Measurements from ENCODE around the gene NAB1.

NAB1 gene

DNA sequence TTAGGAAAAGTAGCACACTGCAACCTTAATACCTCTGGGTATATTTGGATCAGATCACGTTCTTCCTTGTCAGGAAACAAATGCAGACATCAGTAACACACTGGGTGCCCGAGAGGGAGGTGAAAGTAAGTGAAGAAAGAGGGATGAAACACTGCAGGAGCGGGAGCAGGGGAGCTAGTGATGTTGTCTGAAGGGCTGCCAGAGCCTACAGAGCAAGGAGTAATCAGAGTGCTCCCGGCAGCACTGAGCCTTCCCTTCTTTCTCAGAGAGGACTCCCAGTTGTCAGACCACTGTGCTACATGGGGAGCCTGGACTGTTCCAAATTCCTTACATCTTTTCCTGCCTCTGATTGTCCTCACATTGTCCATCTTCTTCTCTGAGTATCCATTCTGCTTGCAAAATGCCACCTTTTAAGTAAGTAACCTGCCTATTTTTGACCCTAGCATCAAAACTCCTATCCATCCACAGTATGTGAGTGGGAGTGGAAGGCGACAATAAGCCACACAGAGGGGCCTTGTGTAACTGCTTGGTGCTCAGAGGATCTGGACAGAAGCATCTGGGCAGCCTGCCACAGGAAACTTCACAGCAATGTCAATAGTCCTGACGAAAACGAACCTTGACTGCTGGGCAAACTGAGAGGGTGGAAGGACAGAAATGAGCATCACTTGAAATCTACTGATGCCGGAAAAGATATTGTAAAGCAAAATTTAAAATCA, 10.8 kb upstream of the NAB1 start:
- FAIRE-seq = no peak

DNA sequence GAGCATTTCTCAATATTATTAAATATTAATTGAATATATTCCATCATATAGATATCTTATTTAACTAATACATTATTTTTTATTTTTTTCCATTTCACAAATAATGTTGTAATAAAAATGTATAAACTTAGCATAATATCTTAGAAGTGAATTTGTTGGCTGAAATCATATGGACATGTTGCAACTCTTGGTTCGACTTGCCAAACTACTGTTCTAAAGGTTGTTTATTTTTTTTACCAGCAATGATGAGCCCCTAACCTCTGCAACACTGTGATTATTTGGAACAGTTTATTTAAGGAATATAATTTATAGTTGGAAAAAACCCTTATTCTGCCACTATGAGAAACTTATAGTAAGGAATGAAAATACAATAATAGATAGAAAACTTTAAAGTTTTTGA, 8.8 kb upstream of the NAB1 start:
- FAIRE-seq = peak; percentile 82

DNA sequence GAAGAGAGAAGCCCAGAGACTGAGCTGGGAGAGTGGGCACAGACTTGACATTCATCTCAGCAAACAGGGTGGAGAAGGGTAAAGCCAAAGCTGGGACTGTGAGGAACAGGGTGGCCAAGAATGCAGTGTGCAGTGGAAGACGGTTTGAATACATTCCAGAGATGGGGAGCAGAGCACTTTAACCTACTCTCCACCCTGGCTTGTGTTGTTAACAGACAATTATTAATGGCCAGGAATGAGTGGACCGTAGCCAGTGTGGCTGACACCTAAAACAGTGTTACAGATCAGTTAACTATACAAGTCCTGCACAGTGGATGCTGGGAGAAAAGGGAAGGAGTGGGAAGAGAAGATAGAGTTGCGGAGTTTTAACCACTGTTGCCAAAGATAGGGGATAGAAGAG, 7.4 kb upstream of the NAB1 start:
- no peak for FAIRE-seq

DNA sequence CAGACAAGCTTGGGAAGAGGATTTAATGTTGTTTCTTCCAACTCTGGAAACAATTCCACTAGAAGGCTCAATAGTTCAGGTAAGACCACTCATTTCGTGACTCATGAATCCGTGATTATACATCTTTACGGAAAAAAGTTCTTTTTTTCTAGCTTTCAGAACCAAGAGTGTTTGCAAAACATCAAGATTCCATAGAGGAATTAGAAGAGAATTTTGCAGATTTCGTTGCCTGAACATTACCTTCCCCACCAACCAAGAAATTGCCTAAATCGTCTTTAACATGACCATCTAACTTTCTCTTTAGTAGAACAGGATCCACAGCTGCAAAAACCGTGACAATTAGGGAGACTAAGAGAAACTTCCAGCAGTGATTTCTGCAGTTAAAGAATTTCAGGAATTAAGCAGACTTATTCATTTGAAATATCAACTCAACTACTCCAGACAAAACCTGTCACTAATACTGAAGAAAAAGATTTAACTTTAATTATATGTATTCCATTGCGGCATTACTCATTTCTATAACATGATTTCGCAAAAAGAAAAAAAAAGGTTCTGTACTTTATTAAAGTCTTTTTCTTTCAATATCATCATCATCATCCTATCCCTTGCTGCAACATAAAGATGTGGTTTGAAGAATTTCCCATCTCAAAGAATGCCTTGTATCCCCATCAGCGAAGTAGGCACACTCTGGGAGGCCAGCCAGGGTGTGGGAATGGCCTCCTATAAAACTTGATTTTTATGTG, 1.9 kb upstream of the NAB1 start:
- peak; percentile 46 for FAIRE-seq

DNA sequence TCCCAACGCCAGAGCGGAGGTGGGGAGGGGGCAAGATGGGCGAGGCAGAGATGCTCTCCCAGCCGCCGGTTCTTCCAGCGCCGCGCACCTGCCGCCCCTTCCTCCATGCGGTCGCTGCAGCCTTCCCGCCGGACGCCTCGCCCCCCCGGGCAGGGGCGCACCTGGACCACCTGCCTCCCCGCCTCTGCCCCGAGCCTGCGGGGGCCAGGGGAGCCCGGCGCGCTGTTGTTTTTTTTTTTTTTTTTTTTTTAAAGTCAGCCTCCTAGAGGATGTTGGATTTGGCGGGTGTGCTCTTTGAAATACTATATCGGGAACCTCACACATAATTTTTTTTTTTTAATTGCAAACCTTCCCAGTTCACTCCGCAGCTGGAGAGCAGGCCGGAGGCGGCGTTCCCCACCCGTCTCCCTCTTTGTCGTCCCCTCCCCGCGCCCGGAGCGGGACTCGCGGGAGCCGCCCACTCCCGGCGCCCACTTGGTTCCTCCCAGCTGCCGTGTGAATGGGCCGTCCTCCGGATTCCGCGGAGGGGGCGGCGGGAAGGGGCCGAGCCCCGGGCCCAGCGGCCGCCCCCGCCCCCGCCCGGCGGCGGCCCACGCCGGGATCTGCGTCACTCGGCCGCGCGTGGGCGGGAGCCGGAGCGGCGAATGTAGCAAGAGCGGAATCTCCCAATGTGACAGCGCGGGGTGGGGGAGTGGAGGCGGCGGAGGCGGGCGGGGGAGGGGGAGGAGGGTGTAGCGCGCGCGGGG, 421 bp upstream of the NAB1 start:
- no peak for FAIRE-seq

DNA sequence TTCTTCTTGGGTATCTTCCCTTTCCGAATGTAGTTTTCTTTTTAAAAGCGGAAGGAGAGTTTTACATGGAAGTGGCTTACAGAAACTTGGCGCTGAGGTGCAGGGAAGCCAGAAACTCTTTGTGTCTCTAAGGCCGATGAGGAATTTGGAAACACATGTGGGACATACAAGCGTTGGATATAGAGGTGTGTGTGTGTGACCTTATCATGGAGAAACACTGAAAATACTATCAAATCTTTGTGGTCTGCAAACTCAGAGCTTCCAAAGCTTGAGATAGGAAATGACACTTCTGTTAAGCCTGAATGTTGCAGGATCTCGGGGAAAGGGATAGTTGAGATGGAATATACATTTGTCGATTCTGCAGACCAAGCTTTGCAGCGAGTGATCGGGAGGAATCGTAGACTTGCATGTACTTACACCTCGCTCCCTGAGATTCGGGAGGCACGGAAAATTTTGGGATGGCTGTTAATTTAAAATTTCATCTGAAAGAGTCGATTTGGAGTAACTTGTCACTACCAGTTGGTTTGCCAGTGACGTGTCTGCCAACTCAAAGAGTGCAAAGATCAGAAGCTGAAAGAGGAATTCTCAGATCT, 1.0 kb downstream of the NAB1 start:
- no peak for FAIRE-seq

DNA sequence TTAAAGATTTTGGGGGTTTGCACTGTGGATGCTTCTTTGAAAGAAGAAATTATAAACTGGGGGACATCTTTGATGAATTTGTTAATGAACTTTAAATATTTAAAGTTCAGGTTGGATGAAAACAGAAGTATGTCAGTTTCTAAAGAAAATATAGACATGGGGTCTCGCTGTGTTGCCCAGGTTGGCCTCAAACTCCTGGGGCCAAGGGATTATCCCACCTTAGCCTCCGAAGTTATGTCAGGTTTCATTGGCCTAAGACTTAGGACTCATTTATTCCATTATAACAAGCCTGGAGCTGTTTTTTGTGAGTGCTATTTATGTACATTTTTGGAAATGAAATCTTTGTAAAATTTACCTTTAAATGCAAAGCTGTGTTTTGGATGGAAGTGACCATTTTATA, 2.5 kb downstream of the NAB1 start:
- FAIRE-seq = no peak

DNA sequence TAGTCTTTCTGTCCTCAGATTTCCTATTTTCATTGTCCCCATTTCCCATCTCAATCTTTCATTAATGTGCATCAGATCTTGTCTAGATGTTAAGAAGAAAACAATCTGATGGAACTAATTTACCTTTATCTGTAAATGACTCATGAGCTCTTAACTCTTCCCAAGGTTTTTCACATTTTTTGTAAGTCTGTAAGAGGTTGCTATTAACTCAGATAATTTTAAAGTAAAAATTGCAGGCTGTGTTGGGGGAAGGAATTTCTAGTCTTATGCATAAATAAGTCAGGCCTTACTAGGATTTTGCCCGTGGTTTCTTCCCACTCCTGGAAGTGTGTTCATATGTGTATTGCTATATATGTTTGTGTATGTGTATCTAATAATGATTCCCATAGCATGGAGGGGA, 4.3 kb downstream of the NAB1 start:
- FAIRE-seq = no peak

DNA sequence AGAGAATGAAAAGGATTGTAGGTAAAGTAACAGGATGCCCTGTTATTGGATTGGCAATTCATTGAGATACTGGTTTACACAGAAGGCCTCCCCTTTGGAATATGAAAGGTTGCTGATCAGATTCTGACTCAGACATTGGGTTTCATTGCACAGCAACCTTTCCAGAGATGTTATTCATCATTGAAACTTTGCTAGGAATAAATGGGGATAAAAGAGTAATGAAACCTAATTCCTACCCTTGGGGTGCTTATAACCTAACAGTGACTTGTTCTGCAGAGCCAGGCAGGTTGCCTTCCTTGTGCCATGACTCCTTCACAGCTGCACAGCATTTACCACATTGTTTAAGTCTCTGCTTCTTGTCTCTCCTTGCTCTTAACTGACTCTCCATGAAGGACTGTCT, 5.0 kb downstream of the NAB1 start:
- no peak for FAIRE-seq

DNA sequence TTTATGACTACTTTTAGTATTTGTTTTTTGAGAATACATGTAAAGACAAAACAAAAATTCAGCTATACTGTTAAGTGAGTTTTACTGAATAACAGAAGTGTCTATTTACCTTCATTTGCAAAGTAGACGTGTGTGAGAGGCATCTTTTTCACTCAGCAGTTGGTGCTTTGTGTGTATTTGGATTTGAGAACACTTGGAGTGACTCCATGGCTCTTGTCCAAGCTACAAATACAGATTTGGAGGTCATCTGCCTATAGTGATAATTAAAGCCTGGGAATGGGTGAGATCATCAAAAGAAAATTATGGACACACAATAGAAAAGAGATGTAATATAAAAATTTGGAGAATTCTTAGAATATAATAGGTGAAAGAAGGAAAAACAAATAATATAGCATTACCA, 6.2 kb downstream of the NAB1 start:
- FAIRE-seq = no peak

DNA sequence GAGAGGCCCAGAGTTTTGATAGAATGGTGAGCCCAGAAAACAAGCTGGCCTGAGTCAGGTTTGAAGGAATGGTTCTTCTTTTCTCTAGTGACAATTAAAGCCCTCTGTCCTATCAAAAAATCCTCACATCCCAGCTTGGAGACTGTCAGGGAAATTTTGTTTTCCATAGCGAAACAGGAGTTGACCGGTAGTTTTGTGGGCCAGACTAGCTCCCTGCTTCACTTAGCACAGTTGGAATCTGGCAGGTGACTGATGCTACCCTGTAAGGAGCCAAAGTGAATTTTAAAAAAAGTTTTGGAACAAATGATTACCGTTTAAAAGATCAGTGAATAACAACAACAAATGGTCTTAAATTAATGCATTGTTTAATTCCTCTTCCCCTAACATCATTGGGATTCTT, 6.7 kb downstream of the NAB1 start:
- no peak for FAIRE-seq

DNA sequence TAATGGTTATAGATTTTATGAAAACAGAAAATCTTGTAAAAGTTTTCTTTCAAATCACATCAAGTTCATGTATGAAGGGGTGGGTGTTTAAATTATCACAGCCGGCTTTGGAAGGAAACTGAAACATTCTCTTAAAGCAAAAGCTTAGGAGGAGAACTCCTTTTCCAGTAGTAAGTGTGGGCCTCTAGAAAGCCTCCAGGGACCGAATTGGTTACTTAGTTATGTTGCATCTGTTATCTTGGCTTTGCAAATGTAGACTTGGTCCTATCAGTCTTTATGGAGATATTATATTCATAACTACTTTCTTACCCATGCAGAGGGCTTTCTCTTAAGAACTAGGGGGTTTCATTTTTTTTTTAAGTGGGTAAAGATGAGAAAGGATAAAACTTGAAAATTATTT, 7.4 kb downstream of the NAB1 start:
- no peak for FAIRE-seq

DNA sequence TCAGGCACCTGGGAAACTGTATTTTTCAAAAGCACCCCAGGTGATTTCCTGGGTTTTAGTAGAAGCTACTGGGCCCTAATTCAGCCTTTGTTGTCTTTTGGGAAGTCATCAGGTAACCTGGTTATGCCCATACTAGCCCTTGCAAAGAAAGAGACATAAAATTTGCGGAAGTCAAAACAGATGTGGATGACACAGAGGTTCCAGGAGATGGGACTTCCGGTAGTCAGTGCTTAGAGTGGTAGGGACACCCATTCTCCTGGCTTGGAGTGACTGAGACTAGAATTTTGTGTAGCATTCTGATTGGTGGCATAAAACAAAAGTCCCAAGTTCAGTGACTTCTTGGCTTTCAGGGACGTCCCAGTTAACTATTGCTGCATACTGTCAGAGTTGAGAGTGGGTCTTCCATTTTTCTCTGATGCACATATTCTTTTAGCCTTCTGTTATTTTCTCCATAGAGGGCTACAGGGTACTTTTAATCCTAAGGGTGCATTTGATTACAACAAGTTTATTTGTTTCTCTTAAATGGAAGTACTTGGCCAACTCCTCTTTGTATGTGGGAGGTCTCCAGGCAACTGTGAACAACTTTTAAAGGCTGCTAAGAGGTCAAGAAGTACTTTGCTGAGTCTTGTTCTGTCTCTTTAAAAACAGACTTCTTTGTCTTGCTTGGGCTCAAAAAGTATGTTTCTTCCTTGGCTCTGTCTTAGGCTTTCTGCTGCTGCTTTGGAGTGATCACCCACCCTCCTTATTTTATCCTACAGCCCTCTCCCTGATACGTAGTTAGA, 8.8 kb downstream of the NAB1 start:
- FAIRE-seq = peak; percentile 60

DNA sequence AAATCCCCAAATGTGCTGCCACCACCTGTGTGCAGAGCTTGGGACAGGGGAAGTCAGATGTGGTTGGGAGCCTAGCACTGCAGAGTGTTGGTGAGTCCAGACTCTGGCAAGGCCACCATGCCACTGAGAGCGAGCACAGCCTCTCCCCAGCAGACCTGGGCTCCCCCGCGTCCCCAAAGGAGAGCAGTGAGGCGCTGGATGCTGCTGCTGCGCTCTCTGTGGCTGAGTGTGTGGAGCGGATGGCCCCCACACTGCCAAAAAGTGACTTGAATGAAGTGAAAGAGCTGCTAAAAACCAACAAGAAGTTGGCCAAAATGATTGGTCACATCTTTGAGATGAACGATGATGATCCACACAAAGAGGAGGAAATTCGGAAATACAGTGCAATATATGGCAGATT, 10.7 kb downstream of the NAB1 start:
- no peak for FAIRE-seq

DNA sequence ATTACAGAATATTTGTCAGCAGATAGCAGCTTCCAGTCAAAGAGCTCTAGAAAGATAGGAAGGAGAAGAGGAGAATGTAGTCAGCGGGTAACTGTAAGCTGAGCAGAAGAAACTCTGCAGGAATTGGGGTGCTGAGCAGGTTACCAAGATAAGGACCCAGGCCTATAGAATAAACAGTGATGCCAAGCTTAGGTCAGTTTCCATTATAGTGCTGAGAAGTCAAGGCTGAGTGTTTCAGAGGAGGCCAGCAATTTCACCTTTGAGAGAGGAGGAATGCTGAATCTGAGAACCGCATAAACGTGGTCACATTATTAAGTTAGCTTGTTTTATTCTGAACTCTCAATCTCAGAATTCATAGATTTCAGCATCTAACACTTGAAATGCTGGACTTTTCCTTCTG, 13.9 kb downstream of the NAB1 start:
- FAIRE-seq = no peak

DNA sequence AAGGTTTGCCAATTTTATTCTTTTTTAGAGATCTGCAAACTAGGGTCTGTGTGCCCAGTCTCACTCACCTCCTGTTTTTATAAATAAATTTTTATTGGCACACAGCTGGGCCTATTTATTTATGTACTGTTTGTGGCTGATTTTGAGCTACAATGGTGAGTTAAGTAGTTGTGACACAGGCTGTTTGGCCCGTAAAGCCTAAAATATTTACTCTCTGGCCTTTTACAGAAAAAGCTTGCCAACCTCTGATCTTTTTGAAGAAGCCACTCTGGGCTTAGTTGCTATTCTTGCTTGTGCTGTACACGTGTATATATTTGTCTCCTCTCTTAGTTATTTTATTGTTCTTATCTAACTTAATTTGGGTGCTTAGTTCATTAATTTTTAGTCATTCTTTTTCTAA, 14.5 kb downstream of the NAB1 start:
- no peak for FAIRE-seq

DNA sequence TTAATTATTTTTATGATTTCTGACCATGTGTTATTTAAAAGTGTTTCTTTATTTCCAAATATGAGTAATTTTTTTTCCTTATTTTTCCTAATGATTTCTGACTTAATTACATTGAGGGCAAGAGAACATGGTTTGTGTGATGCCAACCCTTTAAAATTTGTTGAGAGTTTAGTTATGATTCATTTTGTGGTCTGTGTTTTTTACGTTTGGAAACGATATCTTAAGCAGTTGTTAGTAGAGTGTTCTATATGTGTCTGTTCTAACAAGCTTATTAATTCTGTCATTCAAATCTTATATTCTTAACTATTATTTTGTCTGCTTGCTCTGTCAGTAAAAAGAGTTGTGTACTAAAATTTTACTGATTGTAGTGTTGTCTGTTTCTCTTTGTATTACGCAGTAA, 15.0 kb downstream of the NAB1 start:
- peak; percentile 91 for FAIRE-seq

DNA sequence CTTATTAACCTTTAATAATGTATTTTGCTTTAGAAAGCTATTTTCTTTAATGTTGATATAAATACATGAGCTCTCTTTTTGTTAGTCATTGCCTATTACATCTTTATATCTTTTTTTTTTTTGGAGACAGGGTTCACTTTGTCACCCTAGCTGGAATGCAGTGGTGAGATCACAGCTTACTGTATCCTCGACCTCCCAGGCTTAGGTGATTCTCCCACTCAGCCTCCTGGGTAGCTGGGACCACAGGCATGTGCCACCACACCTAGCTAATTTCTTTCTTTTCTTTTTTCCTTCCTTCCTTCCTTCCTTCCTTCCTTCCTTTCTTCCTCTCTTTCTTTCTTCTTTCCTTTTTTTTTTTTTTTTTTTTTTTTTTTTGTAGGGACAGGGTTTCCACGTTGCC, 15.4 kb downstream of the NAB1 start:
- FAIRE-seq = no peak

DNA sequence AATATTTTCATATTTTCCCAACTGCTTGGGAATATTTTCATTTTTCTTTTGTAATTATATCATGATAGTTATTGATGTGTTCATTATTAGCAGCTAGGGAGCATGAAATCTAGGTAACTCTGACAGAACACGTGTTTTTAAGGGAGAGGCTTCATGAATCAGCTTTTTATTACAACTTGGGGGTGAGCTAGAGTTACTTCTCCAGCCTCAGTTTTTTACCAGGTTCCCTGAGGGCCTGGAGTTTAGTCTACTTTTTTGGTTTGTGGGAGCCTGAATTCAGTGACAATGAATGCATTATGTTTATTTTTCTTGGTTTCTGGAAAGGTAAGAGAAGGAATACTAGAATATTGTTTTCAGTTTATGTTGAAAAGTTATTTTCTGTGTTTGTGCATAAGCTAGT, 18.0 kb downstream of the NAB1 start:
- no peak for FAIRE-seq

DNA sequence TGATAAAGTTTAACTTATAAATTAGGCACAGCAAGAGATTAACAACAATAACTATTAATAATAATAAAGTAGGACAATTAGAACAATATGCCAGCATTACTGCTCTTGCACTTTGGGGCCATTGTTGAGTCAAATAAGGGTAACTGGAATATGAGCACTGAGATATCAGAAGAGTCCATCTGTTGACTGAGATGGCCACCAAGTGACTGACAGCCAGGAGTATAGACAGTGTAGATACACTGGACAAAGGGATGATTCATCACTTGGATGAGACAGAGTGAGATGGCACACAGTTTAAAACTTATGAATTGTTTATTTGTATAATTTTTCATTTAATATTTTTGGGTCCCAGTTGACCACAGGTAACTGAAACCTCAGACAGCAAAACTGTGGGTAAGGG, 20.0 kb downstream of the NAB1 start:
- FAIRE-seq = no peak

DNA sequence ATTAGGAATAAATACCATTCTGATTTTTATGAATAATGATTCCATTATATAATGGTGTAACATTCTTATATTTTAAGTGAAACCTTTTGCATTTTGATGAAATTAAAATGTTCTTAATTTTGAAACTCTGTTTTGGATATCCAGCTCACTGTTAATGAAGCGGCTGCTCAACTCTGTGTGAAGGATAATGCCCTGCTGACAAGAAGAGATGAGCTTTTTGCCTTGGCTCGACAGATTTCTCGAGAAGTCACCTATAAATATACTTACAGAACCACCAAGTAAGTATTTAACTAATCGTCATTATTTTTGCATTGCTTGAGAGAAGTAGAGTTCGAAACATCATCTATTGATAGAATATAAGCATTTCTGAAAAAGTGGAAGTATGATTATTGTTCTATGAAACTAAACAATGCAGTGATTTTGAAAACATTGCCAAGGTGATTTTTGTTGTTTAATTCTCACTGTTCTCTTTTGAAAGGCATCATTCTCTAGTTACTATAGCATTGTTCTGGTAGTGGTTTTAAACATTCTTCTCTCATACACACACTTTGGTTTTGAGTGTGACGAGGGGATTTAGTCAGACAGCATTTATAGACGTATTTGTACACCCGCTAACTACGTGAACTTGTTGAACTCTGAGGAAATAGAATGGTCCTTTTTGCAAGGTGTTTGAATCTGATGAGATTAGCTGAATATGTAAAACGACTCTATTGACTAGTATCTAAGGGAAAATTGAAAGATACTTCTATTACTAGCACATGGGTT, 21.5 kb downstream of the NAB1 start:
- FAIRE-seq = no peak

Measured in endometrium (tissue), 2 donors.